ENCODE results near the gene KYAT1. TPM values are rescaled to one million over a fixed set of nuclear protein-coding genes. Genes with fewer than 3 reads are reported as not detected.

KYAT1 gene
- total RNA-seq, 1 donor from 2014 or later: 10.1 TPM

DNA sequence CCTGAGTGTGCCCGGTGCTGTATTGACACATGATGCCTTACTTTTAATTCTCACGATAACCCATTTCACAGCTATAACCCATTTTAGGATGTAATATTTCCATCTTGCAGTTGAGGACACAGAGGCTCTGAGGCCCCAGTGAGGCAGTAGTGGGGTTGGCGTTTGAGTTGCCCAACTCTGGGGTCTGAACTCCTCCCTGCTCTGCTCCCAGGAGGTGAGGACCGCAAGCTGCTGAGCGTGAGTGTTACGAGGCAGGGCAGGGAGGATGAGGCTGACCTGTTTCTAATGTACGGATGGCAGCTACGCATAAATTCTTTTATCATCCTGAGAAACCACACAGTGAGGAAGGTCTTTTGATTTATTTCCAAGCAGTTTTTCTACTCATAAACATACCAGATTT, 11.6 kb upstream of the KYAT1 start:
- no peaks in the 10 kb centered on the region for H3K9me3 ChIP-seq (ENCODE audit: insufficient read depth, low read depth, low read length)
- peaks cover 32% of the 10 kb centered on the region for H3K4me1 ChIP-seq (ENCODE audit: insufficient read depth, low read length)
- no peak overlapping the region for H3K4me2 ChIP-seq (ENCODE audit: low read length)
- Mint-ChIP-seq H3K4me1 (ENCODE audit: low read depth, unreplicated experiment) (peaks cover 14% of the 10 kb centered on the region), H3K27me3 (ENCODE audit: low read depth, unreplicated experiment) (no peaks in the 10 kb centered on the region), H3K36me3 (ENCODE audit: low read depth, unreplicated experiment) (peaks cover 16% of the 10 kb centered on the region), H3K9me3 (ENCODE audit: unreplicated experiment) (no peaks in the 10 kb centered on the region), H3K27ac (ENCODE audit: unreplicated experiment) (no peak overlapping the region), H3K4me3 (ENCODE audit: unreplicated experiment) (no peak overlapping the region)
- DNase-seq (ENCODE audit: low read depth) (no peak), FAIRE-seq (no peak)
- no peak overlapping the region for H2AFZ ChIP-seq (ENCODE audit: low read depth, low read length)
- H3K9ac ChIP-seq (ENCODE audit: low read length): no peak overlapping the region
- no peak overlapping the region for H3K27ac ChIP-seq (ENCODE audit: low read depth, low read length)
- TF ChIP-seq, protein P1, sequence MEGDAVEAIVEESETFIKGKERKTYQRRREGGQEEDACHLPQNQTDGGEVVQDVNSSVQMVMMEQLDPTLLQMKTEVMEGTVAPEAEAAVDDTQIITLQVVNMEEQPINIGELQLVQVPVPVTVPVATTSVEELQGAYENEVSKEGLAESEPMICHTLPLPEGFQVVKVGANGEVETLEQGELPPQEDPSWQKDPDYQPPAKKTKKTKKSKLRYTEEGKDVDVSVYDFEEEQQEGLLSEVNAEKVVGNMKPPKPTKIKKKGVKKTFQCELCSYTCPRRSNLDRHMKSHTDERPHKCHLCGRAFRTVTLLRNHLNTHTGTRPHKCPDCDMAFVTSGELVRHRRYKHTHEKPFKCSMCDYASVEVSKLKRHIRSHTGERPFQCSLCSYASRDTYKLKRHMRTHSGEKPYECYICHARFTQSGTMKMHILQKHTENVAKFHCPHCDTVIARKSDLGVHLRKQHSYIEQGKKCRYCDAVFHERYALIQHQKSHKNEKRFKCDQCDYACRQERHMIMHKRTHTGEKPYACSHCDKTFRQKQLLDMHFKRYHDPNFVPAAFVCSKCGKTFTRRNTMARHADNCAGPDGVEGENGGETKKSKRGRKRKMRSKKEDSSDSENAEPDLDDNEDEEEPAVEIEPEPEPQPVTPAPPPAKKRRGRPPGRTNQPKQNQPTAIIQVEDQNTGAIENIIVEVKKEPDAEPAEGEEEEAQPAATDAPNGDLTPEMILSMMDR (IDR thresholded peaks at IDR 0.05; ENCODE audit: insufficient read depth, low read depth, low read length): no peak
- no peak for TF ChIP-seq EZH2 (IDR thresholded peaks at IDR 0.05; ENCODE audit: insufficient read depth, low read length)
- no peak overlapping the region for H3K4me3 ChIP-seq (ENCODE audit: insufficient read depth, low read depth, low read length)
- H3K27me3 ChIP-seq (ENCODE audit: insufficient read depth, low read length): no peaks in the 10 kb centered on the region
- peaks cover 81% of the 10 kb centered on the region for H3K79me2 ChIP-seq (ENCODE audit: insufficient read depth, low read length)
- H4K20me1 ChIP-seq (ENCODE audit: insufficient read depth, low read length): peaks cover 52% of the 10 kb centered on the region
- H3K36me3 ChIP-seq (ENCODE audit: insufficient read depth, low read length): peaks cover 21% of the 10 kb centered on the region

DNA sequence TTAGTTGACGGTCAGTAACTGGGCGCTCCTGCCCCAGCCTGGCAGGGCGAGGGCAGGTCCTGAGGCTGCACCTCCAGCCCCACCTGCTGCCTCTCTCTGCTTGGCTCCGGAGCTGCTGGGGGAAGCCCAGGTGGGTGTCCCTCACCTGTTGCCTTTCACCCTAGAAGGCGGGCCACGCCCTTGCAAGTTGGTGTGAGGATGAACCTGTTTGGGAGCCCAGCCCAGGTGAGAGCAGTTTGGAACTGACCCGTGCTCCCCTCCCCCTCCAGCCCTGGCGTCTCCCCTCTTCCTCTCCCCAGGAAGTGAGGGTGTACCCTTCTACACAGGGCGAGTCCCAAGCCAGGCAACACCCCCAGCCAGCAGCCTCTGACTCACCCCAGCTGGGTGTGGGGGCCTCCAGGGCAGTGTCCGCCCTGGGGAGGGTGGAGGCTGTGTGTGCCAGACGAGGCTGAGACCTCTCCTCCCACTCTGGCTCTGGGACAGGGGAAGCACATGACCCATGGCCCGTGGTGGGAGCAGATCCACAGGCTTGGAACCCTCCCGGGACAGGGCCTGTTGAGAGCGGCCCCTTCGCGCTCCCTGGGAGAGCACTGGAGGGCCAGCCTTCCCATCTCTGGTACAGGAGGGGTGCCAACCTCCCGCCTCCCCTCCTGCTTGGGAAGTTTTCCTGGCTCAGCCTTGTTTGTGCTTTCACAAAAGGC, 10.6 kb upstream of the KYAT1 start:
- Histone ChIP-seq H4K20me1 (ENCODE audit: insufficient read depth, low read length) (peaks cover 55% of the 10 kb centered on the region), H3K4me1 (ENCODE audit: insufficient read depth, low read length) (peaks cover 40% of the 10 kb centered on the region), H3K9me3 (ENCODE audit: insufficient read depth, low read depth, low read length) (no peaks in the 10 kb centered on the region), H3K27me3 (ENCODE audit: insufficient read depth, low read length) (no peaks in the 10 kb centered on the region), H3K4me2 (ENCODE audit: low read length) (peak overlapping the region; percentile 61), H3K27ac (ENCODE audit: low read depth, low read length) (peak overlapping the region; percentile 54), H2AFZ (ENCODE audit: low read depth, low read length) (peak overlapping the region; percentile 32), H3K79me2 (ENCODE audit: insufficient read depth, low read length) (peaks cover 79% of the 10 kb centered on the region), H3K9ac (ENCODE audit: low read length) (peak overlapping the region; percentile 69), H3K36me3 (ENCODE audit: insufficient read depth, low read length) (peaks cover 22% of the 10 kb centered on the region), H3K4me3 (ENCODE audit: insufficient read depth, low read depth, low read length) (no peak overlapping the region)
- H3K4me1 Mint-ChIP-seq (ENCODE audit: low read depth, unreplicated experiment): peaks cover 18% of the 10 kb centered on the region
- H3K36me3 Mint-ChIP-seq (ENCODE audit: low read depth, unreplicated experiment): peaks cover 13% of the 10 kb centered on the region
- no peaks in the 10 kb centered on the region for H3K27me3 Mint-ChIP-seq (ENCODE audit: low read depth, unreplicated experiment)
- no peak overlapping the region for H3K4me3 Mint-ChIP-seq (ENCODE audit: unreplicated experiment)
- peak; percentile 80 for DNase-seq (ENCODE audit: low read depth)
- no peak overlapping the region for H3K27ac Mint-ChIP-seq (ENCODE audit: unreplicated experiment)
- FAIRE-seq: no peak
- no peak for TF ChIP-seq EZH2 (IDR thresholded peaks at IDR 0.05; ENCODE audit: insufficient read depth, low read length)
- TF ChIP-seq, protein P1 (IDR thresholded peaks at IDR 0.05; ENCODE audit: insufficient read depth, low read depth, low read length): no peak
- no peaks in the 10 kb centered on the region for H3K9me3 Mint-ChIP-seq (ENCODE audit: unreplicated experiment)
